Left forelimb (tissue), 1 donor: Measurements from ENCODE around the gene SCARF1.

ENCODE experiments used
- DNase-seq: peaks from one replicate; pipeline ENCODE4 v3.0.0-alpha.2; 2018; ENCODE audit warnings: low spot score

The SCARF1 gene

GRCh38 chr17:1598399-1599095 lies 47.0 kb downstream of the SCARF1 start:
- no peak for DNase-seq

DNA sequence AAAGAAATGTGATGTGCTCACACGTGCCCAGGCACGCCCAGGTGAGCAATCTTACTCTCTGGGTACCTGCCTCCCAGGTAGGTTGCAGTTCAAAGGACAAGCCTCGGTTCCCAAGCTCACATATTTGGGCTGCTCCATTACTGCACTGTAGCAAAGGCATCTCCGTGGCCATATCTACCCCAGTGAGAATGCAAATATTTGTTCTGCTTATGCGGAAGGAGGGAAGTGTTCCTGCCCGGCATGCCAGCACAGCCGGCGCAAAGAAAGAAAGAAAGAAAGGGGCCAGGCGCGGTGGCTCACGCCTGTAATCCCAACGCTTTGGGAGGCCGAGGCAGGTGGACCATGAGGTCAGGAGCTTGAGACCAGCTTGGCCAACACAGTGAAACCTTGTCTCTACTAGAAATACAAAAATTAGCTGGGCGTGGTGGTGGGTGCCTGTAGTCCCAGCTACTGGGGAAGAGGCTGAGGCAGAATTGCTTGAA lies 47.6 kb downstream of the SCARF1 start:
- DNase-seq, result no peak

DNA sequence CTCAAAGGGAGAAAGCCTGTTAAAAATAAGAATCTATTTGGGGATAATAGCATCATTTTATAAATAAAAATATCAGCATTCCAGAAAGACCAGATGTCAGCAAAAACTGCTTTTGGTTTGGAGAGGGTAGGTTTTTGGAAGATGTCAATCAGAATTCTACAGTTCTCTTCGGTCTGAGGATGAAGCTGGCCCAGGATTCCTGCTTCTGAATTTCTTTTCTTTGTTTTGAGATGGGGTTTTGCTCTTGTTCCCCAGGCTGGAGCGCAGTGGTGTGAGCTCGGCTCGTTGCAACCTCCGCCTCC lies 52.0 kb downstream of the SCARF1 start:
- no peak for DNase-seq

- no peak for DNase-seq
Observed at GRCh38 chr17:1592751-1593629, 52.5 kb downstream of the SCARF1 start.

GRCh38 chr17:1591474-1592090 lies 54.0 kb downstream of the SCARF1 start:
- no peak for DNase-seq

- DNase-seq, result no peak
Observed at GRCh38 chr17:1590747-1591473, 54.6 kb downstream of the SCARF1 start.

DNA sequence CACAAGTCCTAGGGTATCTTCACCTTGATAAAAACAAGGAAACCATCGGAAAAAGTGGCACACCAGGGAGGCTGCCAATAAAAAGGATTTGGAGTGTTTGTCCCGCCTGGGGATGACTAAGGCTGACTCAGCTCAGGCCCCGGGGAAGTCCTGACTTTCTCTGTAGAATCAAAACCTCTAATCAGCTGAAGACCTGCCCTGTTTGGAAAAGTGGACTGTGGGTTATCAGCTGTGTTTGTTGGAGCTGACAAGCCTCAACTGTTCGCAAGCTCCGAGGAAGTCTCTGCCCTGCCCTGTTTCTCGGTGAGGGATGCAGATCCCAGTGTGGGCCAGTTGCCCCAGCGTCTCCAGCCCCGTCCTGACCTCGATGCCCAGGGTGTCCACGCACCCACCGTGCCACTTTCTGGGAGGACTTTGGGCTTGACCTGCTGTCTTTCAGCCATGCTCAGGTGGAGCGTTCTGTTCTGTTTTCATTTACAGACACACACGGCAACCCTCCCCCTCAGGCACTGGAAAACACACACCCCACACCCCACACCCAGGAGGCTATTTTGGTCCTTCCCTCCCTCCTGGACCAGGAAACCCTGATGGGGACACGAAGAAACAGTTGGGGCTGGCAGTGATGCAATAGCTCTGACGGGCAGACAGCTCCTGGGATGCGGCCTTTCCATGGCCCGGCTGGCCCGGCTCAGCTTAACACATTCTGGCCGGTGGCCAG lies 55.3 kb downstream of the SCARF1 start:
- no peak for DNase-seq

- DNase-seq, result no peak
Observed at GRCh38 chr17:1588821-1589585, 56.5 kb downstream of the SCARF1 start.

- no peak for DNase-seq
Observed at GRCh38 chr17:1584167-1584566, 61.4 kb downstream of the SCARF1 start.
